ENCODE results near the gene EOGT.
A peak's percentile ranks its signal among the peaks of the same experiment; 100 is the strongest.

The EOGT gene

GRCh38 chr3:69013253-69014021 lies at the start of gene EOGT:
TSS of gene EOGT (minus strand) at chr3:69013684. CDS start at chr3:69009846, 3,838 bp downstream.
- DNase-seq (ENCODE audit: low read depth in 2 of 2), result peak; percentile 71 to 79

GRCh38 chr3:69059688-69060087 lies 46.2 kb upstream of the EOGT start:
- no peak for DNase-seq (ENCODE audit: low read depth in 2 of 2)

- DNase-seq (ENCODE audit: low read depth in 2 of 2), result no peak
Observed at GRCh38 chr3:69058947-69059224, 45.4 kb upstream of the EOGT start.

GRCh38 chr3:69058180-69058946 lies 44.9 kb upstream of the EOGT start:
- DNase-seq (ENCODE audit: low read depth in 2 of 2), result no peak

GRCh38 chr3:69052472-69052898 lies 39.0 kb upstream of the EOGT start:
- no peak for DNase-seq (ENCODE audit: low read depth in 2 of 2)

GRCh38 chr3:69051756-69052471 lies 38.4 kb upstream of the EOGT start, which contains the start of gene TMF1:
TSS of gene TMF1 (minus strand) at chr3:69052333. CDS start at chr3:69052086, 247 bp downstream.
- DNase-seq (ENCODE audit: low read depth in 2 of 2), result peak; percentile 94 to 97

- DNase-seq (ENCODE audit: low read depth in 2 of 2), result no peak
Observed at GRCh38 chr3:69048990-69049389, 35.5 kb upstream of the EOGT start.

GRCh38 chr3:69044608-69045007 lies 31.1 kb upstream of the EOGT start:
- no peak for DNase-seq (ENCODE audit: low read depth in 2 of 2)

GRCh38 chr3:69033470-69033869 lies 20.0 kb upstream of the EOGT start:
- DNase-seq (ENCODE audit: low read depth in 2 of 2), result no peak

GRCh38 chr3:69032737-69033136 lies 19.3 kb upstream of the EOGT start:
- no peak for DNase-seq (ENCODE audit: low read depth in 2 of 2)

- no peak for DNase-seq (ENCODE audit: low read depth in 2 of 2)
Observed at GRCh38 chr3:69032142-69032541, 18.7 kb upstream of the EOGT start.

- no peak for DNase-seq (ENCODE audit: low read depth in 2 of 2)
Observed at GRCh38 chr3:69031635-69032034, 18.2 kb upstream of the EOGT start.

GRCh38 chr3:69020857-69021256 lies 7.4 kb upstream of the EOGT start:
- DNase-seq (ENCODE audit: low read depth in 2 of 2), result no peak

GRCh38 chr3:69020424-69020823 lies 6.9 kb upstream of the EOGT start:
- no peak for DNase-seq (ENCODE audit: low read depth in 2 of 2)

GRCh38 chr3:69016901-69017300 lies 3.4 kb upstream of the EOGT start:
- DNase-seq (ENCODE audit: low read depth in 2 of 2), result no peak

- no peak for DNase-seq (ENCODE audit: low read depth in 2 of 2)
Observed at GRCh38 chr3:69016102-69016501, 2.6 kb upstream of the EOGT start.

- DNase-seq (ENCODE audit: low read depth in 2 of 2), result no peak
Observed at GRCh38 chr3:69014022-69014580, 617 bp upstream of the EOGT start.

- DNase-seq (ENCODE audit: low read depth in 2 of 2), result no peak
Observed at GRCh38 chr3:69012800-69013252, 658 bp downstream of the EOGT start.

GRCh38 chr3:69012100-69012799 lies 1.2 kb downstream of the EOGT start:
- no peak for DNase-seq (ENCODE audit: low read depth in 2 of 2)

- no peak for DNase-seq (ENCODE audit: low read depth in 2 of 2)
Observed at GRCh38 chr3:69011096-69011730, 2.3 kb downstream of the EOGT start.
